ENCODE data around the gene DYRK1B.

DNA sequence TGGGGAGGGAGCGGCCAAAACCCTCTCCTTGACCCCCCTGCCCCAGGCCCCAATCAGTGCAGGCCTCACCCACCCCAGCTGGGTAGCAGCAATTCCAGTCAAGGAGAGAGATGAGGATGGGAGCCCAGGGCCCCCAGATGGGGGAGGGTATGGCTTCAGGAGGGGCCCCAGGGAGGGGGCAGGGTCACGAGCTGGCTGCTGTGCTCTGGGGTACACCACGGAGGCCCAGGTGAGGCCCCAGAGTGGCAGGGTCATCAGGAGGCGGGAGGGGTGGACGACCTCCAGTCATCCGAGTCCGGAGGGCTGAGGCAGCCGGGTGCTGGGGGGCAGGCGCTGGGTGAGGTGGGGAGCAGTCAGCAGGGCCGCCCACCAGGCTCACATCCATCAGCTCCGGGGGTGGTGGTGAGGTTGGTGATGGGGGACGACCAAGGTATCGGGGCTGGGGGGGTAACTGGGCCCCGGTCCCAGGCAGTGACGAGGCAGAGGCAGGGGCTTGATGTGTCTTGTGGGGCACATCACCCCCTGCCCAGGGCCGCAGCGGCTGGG lies 8.4 kb downstream of the DYRK1B start:
- TF ChIP-seq CTCF (IDR thresholded peaks at IDR 0.05) (no peak), POLR2AphosphoS5 (IDR thresholded peaks at IDR 0.05; ENCODE audit: low read depth, low read length) (no peak), TCF7L2 (IDR thresholded peaks at IDR 0.05; ENCODE audit: low read depth, low read length) (no peak), SIN3A (IDR thresholded peaks at IDR 0.05; ENCODE audit: borderline replicate concordance, insufficient read depth, low read depth, low read length) (no peak)

Data from Panc1 (cell line).